Activated naive CD8-positive, alpha-beta T cell treated with anti-CD3 and anti-CD28 coated beads for 36 hours (primary cell): ENCODE results near the gene SUDS3. TPM values are rescaled to one million over a fixed set of nuclear protein-coding genes. Genes with fewer than 3 reads are reported as not detected.

Source experiments
- DNase-seq: peaks from one replicate; pipeline ENCODE4 v3.0.0; 2021
- H3K27ac Mint-ChIP-seq: one replicate; pipeline ENCODE4 v1.8.0; 2022; ENCODE audit warnings: mild to moderate bottlenecking, moderate library complexity, mixed read lengths
- H3K27me3 Mint-ChIP-seq: one replicate; pipeline ENCODE4 v1.8.0; 2022; ENCODE audit warnings: mild to moderate bottlenecking, mixed read lengths
- H3K36me3 Mint-ChIP-seq: one replicate; pipeline ENCODE4 v1.8.0; 2021; ENCODE audit warnings: mild to moderate bottlenecking, mixed read lengths
- H3K4me1 Mint-ChIP-seq: one replicate; pipeline ENCODE4 v1.8.0; 2021; ENCODE audit warnings: mixed read lengths
- H3K4me3 Mint-ChIP-seq: one replicate; pipeline ENCODE4 v1.8.0; 2022; ENCODE audit warnings: mild to moderate bottlenecking, moderate library complexity, mixed read lengths
- H3K9me3 Mint-ChIP-seq: one replicate; pipeline ENCODE4 v1.8.0; 2022; ENCODE audit warnings: mixed read lengths
- total RNA-seq, 2 experiments: library from RNA; stranded (reverse); gene quantifications; one replicate each; pipeline ENCODE4 v1.2.3, GENCODE V29; 2021

The SUDS3 gene
- total RNA-seq, 2 experiments from 2014 or later: 19.0 to 22.3 TPM

DNA sequence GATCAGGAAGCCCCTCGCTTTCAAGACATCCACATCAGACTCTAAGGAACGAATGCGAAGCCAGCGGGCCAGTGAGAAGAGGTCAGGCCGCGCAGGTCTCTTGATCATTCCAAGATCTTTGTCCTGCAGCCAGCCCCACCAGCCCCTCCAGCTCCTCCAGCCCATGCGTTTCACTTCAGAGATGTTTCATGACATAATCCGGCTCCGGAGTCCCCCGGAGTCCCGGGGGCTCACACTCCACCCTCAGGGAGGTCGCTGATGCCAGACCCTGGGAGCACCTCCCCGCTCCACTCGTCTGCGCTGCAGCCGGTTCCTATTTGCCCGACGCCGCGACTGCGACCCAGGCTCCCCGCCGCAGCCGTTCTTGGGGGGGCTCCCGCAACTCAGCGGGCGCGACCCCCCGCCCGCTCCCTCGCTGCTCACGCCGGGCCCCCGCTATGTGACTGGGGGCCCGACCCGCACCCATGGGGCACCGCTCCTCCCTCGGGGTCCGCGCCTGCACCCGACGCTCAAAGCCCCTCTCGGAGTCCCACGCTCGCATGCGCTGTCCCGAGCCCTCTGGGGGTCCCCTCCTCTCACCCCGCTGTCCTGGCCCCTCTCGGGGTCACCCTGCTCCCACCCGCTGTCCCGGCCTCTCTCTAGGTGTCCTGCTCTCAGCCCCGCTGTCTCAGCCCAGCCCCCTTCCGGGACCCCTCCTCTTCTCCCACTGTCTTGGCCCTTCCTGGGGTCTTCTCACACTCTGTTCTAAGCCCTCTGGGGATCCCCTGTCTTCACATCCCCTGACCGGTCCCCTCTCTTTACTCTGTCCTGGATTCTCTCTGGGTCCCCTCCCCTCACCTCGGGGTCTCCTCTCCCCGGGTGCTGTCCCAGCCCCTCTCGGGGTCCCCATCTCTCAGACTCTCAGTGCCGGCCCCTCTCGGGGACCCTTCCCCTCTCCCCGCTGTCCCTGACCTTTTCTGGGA is 4.8 kb upstream of the SUDS3 start:
- H3K9me3 Mint-ChIP-seq: no peaks in the 10 kb centered on the region
- peaks cover 33% of the 10 kb centered on the region for H3K4me1 Mint-ChIP-seq
- no peaks in the 10 kb centered on the region for H3K36me3 Mint-ChIP-seq
- H3K27me3 Mint-ChIP-seq: no peaks in the 10 kb centered on the region
- H3K4me3 Mint-ChIP-seq: peak overlapping the region; percentile 94
- peak; percentile 26 for DNase-seq
- peak overlapping the region; percentile 38 for H3K27ac Mint-ChIP-seq

DNA sequence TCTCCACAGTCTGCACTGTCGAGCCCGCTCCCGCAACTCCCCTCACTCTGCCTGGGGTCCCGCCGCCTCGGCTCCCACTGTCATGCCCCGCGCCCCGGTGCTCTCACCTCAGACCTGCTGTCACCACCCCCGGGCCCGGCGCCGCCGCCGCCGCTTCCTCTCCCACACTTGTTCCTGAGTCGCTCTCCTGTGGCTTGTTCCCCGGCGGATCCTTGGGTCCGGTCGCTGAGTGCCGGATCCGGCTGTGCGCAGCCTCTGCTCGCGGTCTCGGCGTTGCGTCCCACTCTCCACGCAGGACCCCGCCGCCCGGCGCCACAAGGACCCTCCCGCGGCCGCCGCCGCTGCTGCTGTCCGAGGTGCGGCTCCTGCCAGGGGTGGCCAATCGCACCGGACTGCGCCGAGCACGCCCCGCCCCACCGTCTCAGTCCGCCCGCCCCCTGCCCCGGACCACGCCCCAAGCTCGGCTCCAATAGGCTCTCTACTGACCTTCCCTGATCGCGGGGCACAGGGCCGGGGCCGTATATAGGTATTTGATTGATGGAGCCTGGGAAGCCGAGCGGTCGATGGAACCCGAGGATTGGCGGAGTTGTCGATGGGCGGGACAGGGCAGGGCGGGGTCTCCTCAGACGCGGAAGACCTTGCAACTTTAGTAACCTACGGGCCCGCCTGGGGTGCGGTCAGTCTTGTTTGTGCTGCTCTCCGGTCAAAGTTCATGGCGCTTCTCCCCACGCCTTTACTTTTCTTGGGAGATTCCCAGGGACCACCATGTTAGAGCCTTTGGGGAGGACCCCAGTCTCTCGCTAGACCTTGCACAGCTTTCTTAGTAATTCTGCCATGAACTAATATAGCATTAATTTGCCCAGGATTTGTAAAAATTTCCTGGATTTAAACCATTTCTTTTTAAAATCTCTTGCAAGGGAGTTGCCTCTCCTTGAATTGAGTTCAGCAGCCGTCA is 3.5 kb upstream of the SUDS3 start, which contains the start of gene TAOK3:
Gene TAOK3, minus strand, starts transcription at position 367 of the 955 bp plus-strand sequence. CDS start 117,340 bp downstream, outside the sequence.
- no peaks in the 10 kb centered on the region for H3K9me3 Mint-ChIP-seq
- H3K4me1 Mint-ChIP-seq: peaks cover 38% of the 10 kb centered on the region
- H3K27me3 Mint-ChIP-seq: no peaks in the 10 kb centered on the region
- H3K36me3 Mint-ChIP-seq: no peaks in the 10 kb centered on the region
- DNase-seq: peak; percentile 96
- peak within 1 kb of the TSS; percentile 89 for H3K27ac Mint-ChIP-seq
- H3K4me3 Mint-ChIP-seq: peak within 1 kb of the TSS; percentile 94

DNA sequence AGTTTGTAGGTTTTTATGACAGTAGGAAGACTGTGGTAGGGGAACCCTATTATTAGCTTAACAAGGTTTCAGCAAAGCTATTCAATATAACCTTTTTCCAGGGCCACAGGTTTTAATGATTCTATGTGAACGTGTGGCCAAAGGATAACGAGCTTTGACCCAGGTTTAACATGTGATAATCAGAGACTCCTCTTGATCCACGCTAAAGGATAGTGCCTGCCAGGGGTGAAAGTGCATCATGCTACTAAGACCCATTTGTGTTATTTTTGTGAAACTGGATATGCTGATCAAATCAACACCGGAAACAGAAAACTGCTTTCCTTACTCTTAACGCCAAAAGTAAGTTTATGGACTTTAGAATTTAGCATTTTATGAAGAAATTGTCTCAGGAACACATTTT is 2.7 kb upstream of the SUDS3 start:
- Mint-ChIP-seq H3K27me3 (no peaks in the 10 kb centered on the region), H3K4me3 (peak overlapping the region; percentile 94), H3K4me1 (peaks cover 38% of the 10 kb centered on the region), H3K27ac (peak overlapping the region; percentile 89), H3K36me3 (no peaks in the 10 kb centered on the region), H3K9me3 (no peaks in the 10 kb centered on the region)
- DNase-seq: no peak

DNA sequence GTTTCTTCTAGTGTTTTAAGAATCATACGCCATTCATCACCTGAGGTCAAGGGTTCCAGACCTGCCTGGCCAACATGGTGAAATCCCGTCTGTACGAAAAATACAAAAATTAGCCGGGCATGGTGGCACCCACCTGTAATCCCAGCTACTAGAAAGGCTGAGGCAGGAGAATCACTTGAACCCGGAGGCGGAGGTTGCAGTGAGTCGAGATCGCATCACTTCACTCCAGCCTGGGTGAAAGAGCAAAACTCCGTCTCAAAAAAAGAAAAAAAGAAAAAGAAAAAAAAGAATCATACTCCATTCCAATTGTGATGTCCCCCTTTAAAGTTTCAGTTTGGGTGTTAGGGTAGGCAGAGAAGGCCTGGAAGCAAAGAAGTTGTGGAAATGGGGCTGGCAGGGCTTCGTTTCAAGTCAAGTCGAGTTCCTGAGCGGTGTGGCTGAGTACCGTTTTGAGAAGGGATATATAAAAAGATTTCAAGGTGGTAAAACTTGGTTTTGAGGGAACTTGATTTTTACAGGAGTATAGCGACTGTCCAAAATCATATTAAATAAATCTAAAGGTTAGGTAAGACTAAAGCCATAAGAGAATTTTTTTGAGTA is 2.1 kb upstream of the SUDS3 start:
- Mint-ChIP-seq H3K4me1 (peaks cover 38% of the 10 kb centered on the region), H3K27me3 (no peaks in the 10 kb centered on the region), H3K27ac (no peak overlapping the region), H3K4me3 (peak overlapping the region; percentile 94), H3K9me3 (no peaks in the 10 kb centered on the region), H3K36me3 (no peaks in the 10 kb centered on the region)
- no peak for DNase-seq

DNA sequence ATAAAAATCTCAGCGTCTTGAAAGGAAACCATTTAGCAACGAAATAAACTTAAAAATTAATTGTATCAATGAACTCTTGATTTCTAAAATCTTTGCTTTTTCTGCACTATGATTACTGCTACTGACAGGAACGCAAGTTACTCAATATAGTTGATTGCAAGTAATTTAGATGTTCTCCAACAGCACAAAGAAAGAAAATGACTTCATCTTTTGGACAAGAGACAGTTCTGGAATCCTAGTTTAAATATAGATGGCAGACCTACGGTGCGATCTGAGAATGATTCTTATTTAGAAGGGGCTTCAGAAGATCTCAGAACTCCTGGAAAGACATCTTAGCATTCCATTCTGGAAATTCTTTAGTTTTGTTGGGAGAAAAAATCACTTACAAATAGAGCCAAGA is 1.4 kb upstream of the SUDS3 start:
- H3K27ac Mint-ChIP-seq: no peak overlapping the region
- peaks cover 37% of the 10 kb centered on the region for H3K4me1 Mint-ChIP-seq
- H3K9me3 Mint-ChIP-seq: no peaks in the 10 kb centered on the region
- H3K4me3 Mint-ChIP-seq: peak overlapping the region; percentile 32
- no peaks in the 10 kb centered on the region for H3K36me3 Mint-ChIP-seq
- no peaks in the 10 kb centered on the region for H3K27me3 Mint-ChIP-seq
- DNase-seq: no peak

DNA sequence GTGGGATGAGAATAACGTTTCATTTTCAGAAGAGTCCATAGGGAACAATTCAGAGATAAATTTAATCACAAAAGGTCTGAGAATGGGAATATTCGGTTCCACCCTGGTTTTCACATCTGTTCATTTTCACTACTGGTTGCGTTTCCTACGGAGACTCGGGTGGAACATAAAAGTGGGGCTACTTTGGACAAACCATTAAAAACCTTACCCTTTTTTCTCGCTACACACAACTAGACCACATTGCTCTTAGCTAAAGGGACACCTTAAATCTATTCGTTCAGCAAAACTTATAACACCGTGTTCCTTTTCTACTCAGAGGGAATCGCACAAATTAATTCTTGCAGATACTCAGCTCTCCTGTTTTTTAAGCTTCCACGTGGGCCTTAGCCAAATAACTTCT is 1.0 kb upstream of the SUDS3 start:
- no peaks in the 10 kb centered on the region for H3K27me3 Mint-ChIP-seq
- no peaks in the 10 kb centered on the region for H3K36me3 Mint-ChIP-seq
- H3K4me3 Mint-ChIP-seq: peak overlapping the region; percentile 84
- no peaks in the 10 kb centered on the region for H3K9me3 Mint-ChIP-seq
- no peak for DNase-seq
- peaks cover 36% of the 10 kb centered on the region for H3K4me1 Mint-ChIP-seq
- no peak overlapping the region for H3K27ac Mint-ChIP-seq

DNA sequence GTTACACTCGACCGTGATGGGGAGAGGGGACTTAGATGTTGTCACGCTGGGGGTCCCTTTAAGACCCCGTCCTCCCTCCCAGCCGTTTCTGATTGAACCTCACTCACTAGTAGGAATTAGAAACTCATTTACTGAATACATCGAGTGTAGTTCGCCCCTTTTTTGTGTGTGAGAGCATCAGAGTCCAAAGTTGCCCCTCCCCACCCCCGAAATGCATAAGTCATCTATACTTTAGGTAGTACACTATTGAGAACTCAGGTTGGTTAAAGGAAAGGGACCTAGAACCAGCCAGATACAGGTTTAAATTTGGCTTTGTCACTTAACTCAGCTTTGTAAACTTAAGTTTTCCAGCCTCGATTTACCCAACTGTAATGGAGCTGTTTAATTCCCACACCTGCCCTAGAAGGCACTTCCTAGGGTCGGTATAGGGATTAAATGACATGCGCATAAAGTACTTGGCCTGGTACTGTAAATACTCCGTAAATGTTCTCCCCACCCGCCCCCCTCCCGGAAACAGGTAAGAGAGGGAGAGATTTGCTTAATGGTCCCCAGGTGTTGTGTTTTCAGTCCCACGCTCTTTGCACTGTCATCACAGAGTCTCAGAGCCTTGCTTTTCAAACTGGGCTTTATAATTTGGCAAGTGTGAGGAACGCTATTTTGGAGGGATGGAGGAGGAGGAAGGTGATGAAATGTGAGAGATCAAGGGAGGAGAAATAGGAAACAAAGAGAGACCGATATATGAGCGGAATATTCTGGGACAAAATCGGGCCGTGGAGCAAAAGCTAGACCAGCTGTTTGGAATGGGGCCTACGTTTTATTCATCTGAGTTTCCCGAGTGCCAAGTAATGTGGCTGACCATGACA is 897 bp downstream of the SUDS3 start:
- Mint-ChIP-seq H3K27ac (peak overlapping the region; percentile 87), H3K9me3 (no peaks in the 10 kb centered on the region), H3K27me3 (no peaks in the 10 kb centered on the region), H3K4me3 (peak overlapping the region; percentile 84), H3K36me3 (no peaks in the 10 kb centered on the region), H3K4me1 (peaks cover 23% of the 10 kb centered on the region)
- DNase-seq: no peak

DNA sequence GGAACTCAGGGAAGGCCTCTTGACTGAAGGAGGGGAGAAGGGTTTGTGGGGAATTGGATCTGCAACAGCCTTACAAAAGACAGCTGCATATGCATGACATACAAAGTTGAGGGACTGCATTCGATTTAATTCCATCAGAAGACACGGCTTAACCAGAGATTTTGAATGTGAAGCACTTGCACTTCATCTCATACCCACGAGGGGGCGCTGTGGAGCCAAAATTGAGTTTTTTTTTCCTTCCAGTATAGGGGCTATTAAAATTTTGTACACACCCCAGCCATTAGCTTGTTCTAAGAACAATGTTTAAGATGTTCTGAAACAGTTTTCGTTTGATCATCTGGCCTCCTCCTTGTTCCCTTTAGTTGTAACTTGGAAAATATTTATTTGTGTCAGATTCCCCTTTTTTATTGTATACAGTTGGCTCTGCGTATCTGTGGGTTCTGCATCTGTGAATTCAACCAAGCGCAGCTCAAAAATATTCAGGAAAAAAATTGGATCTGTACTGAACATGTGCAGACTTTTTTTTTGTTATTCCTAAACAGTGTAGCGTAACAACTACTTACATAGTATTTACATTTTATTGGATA is 1.6 kb downstream of the SUDS3 start:
- no peaks in the 10 kb centered on the region for H3K27me3 Mint-ChIP-seq
- no peaks in the 10 kb centered on the region for H3K36me3 Mint-ChIP-seq
- H3K9me3 Mint-ChIP-seq: no peaks in the 10 kb centered on the region
- peak overlapping the region; percentile 84 for H3K4me3 Mint-ChIP-seq
- H3K4me1 Mint-ChIP-seq: peaks cover 23% of the 10 kb centered on the region
- DNase-seq: peak; percentile 66
- H3K27ac Mint-ChIP-seq: peak overlapping the region; percentile 87

DNA sequence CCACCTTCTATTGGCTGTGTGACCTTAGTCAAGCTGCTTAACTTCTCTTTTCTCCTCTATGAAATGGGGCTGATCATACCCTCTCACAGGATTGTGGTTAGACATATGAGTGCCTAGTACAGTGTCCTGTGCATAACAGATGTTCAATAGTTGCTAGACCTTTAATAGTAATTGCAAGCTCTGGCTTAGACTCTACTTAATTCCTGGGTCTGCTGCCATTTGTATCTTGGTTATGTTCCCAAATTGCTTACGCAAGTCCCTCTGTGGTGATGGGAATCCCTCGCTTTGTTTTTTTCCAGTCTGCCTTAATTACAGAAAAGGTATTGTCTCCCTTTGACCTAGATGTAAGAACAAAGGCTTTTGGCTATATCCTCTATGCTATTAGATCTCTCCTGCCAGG is 15.1 kb downstream of the SUDS3 start:
- Mint-ChIP-seq H3K4me1 (no peaks in the 10 kb centered on the region), H3K27me3 (no peaks in the 10 kb centered on the region), H3K9me3 (no peaks in the 10 kb centered on the region), H3K4me3 (no peak overlapping the region), H3K36me3 (peaks cover 16% of the 10 kb centered on the region), H3K27ac (no peak overlapping the region)
- DNase-seq: no peak

DNA sequence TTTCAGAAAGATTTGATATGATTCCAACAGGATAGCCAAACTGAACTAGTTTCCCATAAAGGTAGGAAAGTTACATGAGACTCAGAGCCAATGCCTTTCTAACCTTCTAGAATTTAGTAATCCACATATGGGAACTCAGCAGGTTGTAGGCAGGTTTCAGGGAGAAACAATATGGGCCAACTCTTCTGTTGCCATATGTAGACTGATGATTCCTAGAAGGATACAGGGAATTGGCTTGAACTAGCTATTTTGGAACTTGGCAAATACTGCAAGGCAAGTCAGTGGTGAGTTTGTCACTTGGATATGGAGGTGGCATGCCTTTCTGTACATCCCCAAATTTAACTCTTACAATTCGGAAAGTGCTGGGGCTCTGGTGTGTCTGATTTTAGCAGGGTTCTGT is 15.5 kb downstream of the SUDS3 start:
- Mint-ChIP-seq H3K4me1 (no peaks in the 10 kb centered on the region), H3K4me3 (no peak overlapping the region), H3K27ac (no peak overlapping the region)

DNA sequence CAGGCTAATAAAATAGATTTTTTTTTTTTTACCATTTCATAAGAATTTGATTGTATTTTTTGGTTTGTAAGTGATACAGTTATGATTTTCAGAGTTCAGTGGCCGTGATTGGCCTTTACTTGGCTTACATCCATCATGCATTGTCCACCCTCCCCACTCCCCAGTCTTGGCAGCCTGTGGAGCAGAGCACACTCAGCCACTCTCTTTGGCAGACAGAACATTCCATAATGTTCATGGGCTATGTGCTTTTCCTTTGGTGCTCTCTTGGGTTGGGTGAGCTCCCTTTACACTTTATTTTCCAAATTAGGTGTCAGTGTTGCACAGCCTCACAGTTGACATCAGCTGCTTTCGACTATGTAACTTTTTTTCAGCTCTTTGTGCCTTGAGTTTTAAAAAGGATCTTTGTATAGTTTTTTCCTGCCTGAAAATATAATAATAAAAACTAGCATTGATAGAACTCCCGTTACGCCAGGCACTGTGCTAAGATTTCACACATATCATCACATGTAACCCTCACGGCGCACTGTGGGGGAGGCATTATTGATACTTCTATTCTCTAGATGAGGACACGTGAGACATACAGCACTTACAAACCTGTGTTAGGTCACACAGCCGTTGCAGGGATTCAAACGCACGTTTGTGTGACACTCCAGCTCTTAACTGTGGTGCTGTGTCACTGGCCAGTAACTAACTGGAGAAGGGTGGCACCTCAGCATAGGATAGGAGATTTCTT is 21.5 kb downstream of the SUDS3 start:
- Mint-ChIP-seq H3K4me3 (no peak overlapping the region), H3K9me3 (no peaks in the 10 kb centered on the region), H3K4me1 (peaks cover 3% of the 10 kb centered on the region), H3K27me3 (no peaks in the 10 kb centered on the region), H3K27ac (no peak overlapping the region), H3K36me3 (peaks cover 9% of the 10 kb centered on the region)
- DNase-seq: no peak

More for the DNA sequence above, 15.5 kb downstream of the SUDS3 start:
- H3K36me3 Mint-ChIP-seq: peaks cover 16% of the 10 kb centered on the region
- H3K27me3 Mint-ChIP-seq: no peaks in the 10 kb centered on the region
- H3K9me3 Mint-ChIP-seq: no peaks in the 10 kb centered on the region
- DNase-seq: no peak

DNA sequence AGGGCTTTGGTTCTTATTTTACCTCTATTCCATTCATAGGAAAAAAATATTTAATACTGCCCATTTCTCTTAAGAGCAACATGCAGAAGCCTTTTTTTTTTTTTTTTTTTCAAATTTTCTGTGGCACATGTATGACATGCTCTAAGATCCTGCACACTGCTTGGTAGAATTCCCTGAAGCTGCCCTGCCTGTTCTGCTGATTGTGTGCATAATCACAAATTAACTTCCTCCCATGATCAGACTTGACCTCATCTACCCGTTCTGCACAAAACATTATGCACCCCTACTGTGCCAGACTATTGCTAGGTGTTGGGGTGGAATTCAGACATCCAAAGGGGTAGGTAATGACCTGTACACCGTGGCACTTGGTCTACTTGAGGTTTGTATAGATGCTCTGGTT is 22.2 kb downstream of the SUDS3 start:
- H3K4me1 Mint-ChIP-seq: peaks cover 3% of the 10 kb centered on the region
- no peaks in the 10 kb centered on the region for H3K9me3 Mint-ChIP-seq
- no peaks in the 10 kb centered on the region for H3K27me3 Mint-ChIP-seq
- peaks cover 9% of the 10 kb centered on the region for H3K36me3 Mint-ChIP-seq
- no peak for DNase-seq
- no peak overlapping the region for H3K27ac Mint-ChIP-seq
- H3K4me3 Mint-ChIP-seq: no peak overlapping the region

DNA sequence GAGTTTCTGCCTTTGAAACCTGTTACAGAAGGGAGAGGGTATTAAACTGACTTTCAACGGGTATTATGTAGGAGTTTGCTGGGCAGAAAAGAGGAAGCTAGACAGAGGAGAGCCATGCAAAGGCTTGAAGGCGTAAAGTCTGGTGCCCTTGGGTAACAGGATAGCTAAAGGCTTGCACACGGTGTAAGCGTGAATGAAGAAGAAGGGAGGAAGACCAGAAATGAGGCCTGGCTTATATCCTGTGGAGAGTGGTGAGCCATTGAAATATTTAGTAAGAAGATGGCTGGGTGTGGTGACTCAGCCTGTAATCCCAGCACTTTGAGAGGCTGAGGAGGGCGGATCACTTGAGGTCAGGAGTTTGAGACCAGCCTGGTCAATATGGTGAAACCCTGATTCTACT is 22.6 kb downstream of the SUDS3 start:
- H3K27me3 Mint-ChIP-seq: no peaks in the 10 kb centered on the region
- peaks cover 3% of the 10 kb centered on the region for H3K4me1 Mint-ChIP-seq
- DNase-seq: no peak
- peaks cover 12% of the 10 kb centered on the region for H3K36me3 Mint-ChIP-seq
- H3K9me3 Mint-ChIP-seq: no peaks in the 10 kb centered on the region
- H3K4me3 Mint-ChIP-seq: no peak overlapping the region
- no peak overlapping the region for H3K27ac Mint-ChIP-seq
